NT2/D1 (cell line): Measurements from ENCODE around the gene USP14.

Experiments used
- YY1 ChIP-seq: IDR thresholded peaks from 2 replicates; pipeline ENCODE4 v1.6.1; 2011; ENCODE audit not compliant: insufficient read length, insufficient read depth
- ZNF274 ChIP-seq: IDR thresholded peaks from 2 replicates; pipeline ENCODE4 v1.6.1; 2011; ENCODE audit warnings: mild to moderate bottlenecking, low read depth, low read length

DNA sequence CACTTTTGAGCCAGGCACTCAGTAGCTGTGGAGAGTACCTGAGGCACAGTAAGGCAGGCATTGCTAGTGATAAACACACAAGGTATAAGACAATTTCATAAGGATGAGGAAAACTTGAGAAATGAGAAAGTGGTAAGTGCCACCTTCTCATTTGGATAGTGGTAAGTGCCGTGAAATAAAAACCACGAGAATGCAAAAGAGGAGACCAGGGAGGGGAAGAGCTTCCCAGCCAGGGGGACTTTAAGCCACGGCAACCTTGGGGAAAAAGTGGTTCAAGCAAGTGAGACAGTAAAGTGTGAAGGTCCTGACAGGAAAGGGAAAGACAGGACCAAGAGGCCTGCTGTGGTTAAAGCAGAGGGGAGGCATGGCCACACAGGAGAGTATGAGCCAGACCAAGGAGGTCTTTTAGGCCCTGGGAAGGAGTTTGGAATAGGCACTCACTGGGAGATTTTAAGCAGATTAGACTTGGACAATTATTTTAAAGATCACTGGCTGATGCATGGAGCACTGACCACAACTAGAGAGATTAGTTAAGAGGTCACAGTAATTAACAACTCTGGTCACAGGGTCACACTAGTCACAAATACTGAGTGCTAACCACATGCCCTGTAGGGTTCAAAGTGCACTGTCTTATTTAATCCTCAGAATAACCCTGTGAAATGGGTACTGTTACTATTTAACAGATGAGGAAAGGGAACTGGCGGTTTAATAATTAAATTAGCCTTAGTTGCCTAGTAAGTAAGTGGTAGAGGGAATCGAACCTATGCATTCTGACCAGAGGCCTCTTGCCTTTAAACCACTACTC lies 59.4 kb downstream of the USP14 start:
- TF ChIP-seq YY1 (no peak), ZNF274 (no peak)
